ENCODE data around the gene KIF3C.

Gene KIF3C

DNA sequence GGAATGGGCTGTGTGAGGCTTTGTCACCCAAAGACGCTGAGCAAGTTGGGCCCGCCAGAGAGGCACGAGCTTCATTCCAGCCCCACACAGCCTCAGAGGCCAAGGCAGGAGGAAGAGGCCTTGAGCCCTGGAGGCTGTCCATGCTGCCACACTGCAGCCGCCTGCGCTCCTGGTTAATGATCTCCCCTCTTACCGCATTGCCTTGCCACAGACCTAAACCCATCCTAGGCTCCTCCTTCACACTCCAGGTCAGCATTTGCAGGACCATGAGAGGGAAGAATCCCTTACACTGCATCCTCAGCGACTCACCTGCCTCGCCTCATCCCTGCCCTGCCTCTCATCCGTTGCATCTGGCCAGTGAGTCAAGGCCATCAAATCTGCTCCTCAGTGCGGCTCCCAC lies 24.6 kb downstream of the KIF3C start:
- Histone ChIP-seq H3K36me3 (ENCODE audit: insufficient read depth, low read length) (no peaks in the 10 kb centered on the region), H3K4me2 (ENCODE audit: low read length) (no peak overlapping the region)

GRCh38 chr2:25955869-25956535 lies 26.3 kb downstream of the KIF3C start:
- Histone ChIP-seq H3K27me3 (ENCODE audit: insufficient read depth, low read length) (no peaks in the 10 kb centered on the region), H3K4me2 (ENCODE audit: low read length) (no peak overlapping the region), H3K9me2 (ENCODE audit: low read depth, low read length) (no peaks in the 10 kb centered on the region), H3K27ac (ENCODE audit: low read depth, low read length, poor library complexity, severe bottlenecking) (no peak overlapping the region), H3K4me1 (ENCODE audit: insufficient read depth, low read length, severe bottlenecking) (peaks cover 3% of the 10 kb centered on the region), H4K20me1 (ENCODE audit: insufficient read depth, low read length) (no peaks in the 10 kb centered on the region), H3K9ac (ENCODE audit: low read length) (no peak overlapping the region), H3K9me3 (ENCODE audit: low read length) (no peaks in the 10 kb centered on the region), H3K79me2 (ENCODE audit: insufficient read depth, low read length) (no peaks in the 10 kb centered on the region), H3K36me3 (ENCODE audit: insufficient read depth, low read length) (no peaks in the 10 kb centered on the region), H3F3A (ENCODE audit: insufficient read depth, low read length) (no peaks in the 10 kb centered on the region), H2AFZ (ENCODE audit: low read length) (no peak overlapping the region), H3K4me3 (ENCODE audit: low read depth, low read length, poor library complexity, severe bottlenecking) (no peak overlapping the region)
- TF ChIP-seq, protein P1, sequence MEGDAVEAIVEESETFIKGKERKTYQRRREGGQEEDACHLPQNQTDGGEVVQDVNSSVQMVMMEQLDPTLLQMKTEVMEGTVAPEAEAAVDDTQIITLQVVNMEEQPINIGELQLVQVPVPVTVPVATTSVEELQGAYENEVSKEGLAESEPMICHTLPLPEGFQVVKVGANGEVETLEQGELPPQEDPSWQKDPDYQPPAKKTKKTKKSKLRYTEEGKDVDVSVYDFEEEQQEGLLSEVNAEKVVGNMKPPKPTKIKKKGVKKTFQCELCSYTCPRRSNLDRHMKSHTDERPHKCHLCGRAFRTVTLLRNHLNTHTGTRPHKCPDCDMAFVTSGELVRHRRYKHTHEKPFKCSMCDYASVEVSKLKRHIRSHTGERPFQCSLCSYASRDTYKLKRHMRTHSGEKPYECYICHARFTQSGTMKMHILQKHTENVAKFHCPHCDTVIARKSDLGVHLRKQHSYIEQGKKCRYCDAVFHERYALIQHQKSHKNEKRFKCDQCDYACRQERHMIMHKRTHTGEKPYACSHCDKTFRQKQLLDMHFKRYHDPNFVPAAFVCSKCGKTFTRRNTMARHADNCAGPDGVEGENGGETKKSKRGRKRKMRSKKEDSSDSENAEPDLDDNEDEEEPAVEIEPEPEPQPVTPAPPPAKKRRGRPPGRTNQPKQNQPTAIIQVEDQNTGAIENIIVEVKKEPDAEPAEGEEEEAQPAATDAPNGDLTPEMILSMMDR (IDR thresholded peaks at IDR 0.05; ENCODE audit: low read length) = peak; percentile 28; the same call in 1 of the 2 replicates
- TF ChIP-seq EZH2 (IDR thresholded peaks at IDR 0.05; ENCODE audit: borderline replicate concordance, low read length) = no peak

More for the DNA sequence above, 24.6 kb downstream of the KIF3C start:
- Histone ChIP-seq H2AFZ (ENCODE audit: low read length) (no peak overlapping the region), H3K9ac (ENCODE audit: low read length) (no peak overlapping the region), H3K9me2 (ENCODE audit: low read depth, low read length) (no peaks in the 10 kb centered on the region), H3K27ac (ENCODE audit: low read depth, low read length, poor library complexity, severe bottlenecking) (no peak overlapping the region), H3K4me1 (ENCODE audit: insufficient read depth, low read length, severe bottlenecking) (no peaks in the 10 kb centered on the region), H3K27me3 (ENCODE audit: insufficient read depth, low read length) (no peaks in the 10 kb centered on the region), H3K79me2 (ENCODE audit: insufficient read depth, low read length) (no peaks in the 10 kb centered on the region), H3K9me3 (ENCODE audit: low read length) (no peaks in the 10 kb centered on the region), H4K20me1 (ENCODE audit: insufficient read depth, low read length) (no peaks in the 10 kb centered on the region), H3F3A (ENCODE audit: insufficient read depth, low read length) (no peaks in the 10 kb centered on the region), H3K4me3 (ENCODE audit: low read depth, low read length, poor library complexity, severe bottlenecking) (no peak overlapping the region)
- TF ChIP-seq, protein P1 (IDR thresholded peaks at IDR 0.05; ENCODE audit: low read length) = no peak
- no peak for TF ChIP-seq EZH2 (IDR thresholded peaks at IDR 0.05; ENCODE audit: borderline replicate concordance, low read length)

DNA sequence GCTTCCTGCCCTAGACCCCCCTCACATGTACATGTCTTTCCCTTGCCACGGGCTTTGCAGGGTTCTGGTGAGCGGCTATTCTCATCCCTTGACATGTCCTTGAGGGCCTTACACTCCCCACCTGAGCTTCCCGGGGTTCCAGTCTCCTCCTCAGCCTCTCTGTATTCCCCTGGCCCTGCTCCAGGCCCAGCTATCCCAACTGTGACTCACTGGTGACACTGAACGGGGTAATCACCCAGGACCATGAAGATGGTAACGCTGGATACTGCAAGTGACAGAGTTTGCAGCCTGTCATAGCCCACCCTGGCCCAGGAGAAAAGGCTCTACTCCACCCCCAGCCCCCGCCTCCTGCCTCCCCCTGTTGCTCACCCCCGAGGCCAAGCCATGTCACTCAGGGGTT lies 27.3 kb downstream of the KIF3C start:
- Histone ChIP-seq H3F3A (ENCODE audit: insufficient read depth, low read length) (no peaks in the 10 kb centered on the region), H4K20me1 (ENCODE audit: insufficient read depth, low read length) (no peaks in the 10 kb centered on the region), H3K79me2 (ENCODE audit: insufficient read depth, low read length) (no peaks in the 10 kb centered on the region), H3K27me3 (ENCODE audit: insufficient read depth, low read length) (no peaks in the 10 kb centered on the region), H3K36me3 (ENCODE audit: insufficient read depth, low read length) (no peaks in the 10 kb centered on the region), H3K4me2 (ENCODE audit: low read length) (no peak overlapping the region), H3K9ac (ENCODE audit: low read length) (no peak overlapping the region), H3K4me1 (ENCODE audit: insufficient read depth, low read length, severe bottlenecking) (peaks cover 3% of the 10 kb centered on the region), H2AFZ (ENCODE audit: low read length) (no peak overlapping the region), H3K27ac (ENCODE audit: low read depth, low read length, poor library complexity, severe bottlenecking) (no peak overlapping the region), H3K9me3 (ENCODE audit: low read length) (no peaks in the 10 kb centered on the region), H3K4me3 (ENCODE audit: low read depth, low read length, poor library complexity, severe bottlenecking) (no peak overlapping the region), H3K9me2 (ENCODE audit: low read depth, low read length) (no peaks in the 10 kb centered on the region)
- TF ChIP-seq EZH2 (IDR thresholded peaks at IDR 0.05; ENCODE audit: borderline replicate concordance, low read length) = no peak
- TF ChIP-seq, protein P1 (IDR thresholded peaks at IDR 0.05; ENCODE audit: low read length) = no peak
